ENCODE measurements around the gene CD2.
A peak's percentile ranks its signal among the peaks of the same experiment; 100 is the strongest.

The CD2 gene, protein sequence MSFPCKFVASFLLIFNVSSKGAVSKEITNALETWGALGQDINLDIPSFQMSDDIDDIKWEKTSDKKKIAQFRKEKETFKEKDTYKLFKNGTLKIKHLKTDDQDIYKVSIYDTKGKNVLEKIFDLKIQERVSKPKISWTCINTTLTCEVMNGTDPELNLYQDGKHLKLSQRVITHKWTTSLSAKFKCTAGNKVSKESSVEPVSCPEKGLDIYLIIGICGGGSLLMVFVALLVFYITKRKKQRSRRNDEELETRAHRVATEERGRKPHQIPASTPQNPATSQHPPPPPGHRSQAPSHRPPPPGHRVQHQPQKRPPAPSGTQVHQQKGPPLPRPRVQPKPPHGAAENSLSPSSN

GRCh38 chr1:116754198-116754977, at the start of gene CD2:
TSS of gene CD2 (plus strand) at chr1:116754430. CDS start at chr1:116754493, 63 bp downstream.
- H3K4me3 ChIP-seq (ENCODE audit: low read depth, low read length) = no peak within 1 kb of the TSS
- no peak for DNase-seq (ENCODE audit: low read depth)

DNA sequence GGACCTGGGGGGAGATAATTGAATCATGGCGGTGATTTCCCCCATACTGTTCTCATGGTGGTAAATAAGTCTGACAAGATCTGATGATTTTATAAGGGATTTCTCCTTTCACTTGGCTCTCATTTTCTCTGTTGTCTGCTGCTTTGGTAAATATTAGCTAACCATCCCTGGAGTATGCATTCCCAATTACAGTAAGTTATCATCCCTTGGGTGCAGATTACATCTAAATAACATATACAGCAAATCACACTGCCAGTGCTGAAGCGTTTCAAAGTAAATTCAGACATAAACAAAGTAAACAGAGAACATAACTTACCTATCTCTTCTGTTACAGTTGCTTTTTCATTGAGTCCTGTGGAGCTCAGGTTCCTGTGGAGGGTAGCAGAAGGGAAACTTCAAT, 48.1 kb upstream of the CD2 start:
- no peak overlapping the region for H3K4me3 ChIP-seq (ENCODE audit: low read depth, low read length)
- DNase-seq (ENCODE audit: low read depth) = no peak

DNA sequence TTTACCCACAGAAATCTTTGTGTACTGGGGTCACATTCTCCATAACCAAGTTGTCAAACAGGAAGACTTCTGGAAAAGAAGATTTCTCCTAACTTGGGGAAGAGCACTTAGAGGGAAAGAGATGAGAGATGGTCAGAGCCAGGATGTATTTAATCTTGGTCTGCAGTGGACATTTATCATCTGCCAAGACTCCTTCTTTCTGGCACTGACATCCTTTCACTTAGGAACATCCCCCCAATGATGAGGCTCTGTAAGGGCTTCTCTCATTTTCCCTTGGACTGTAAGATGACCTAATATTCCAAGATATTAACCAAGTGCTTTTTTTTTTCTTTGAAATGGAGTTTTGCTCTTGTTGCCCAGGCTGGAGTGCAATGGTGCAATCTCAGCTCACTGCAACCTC, 47.4 kb upstream of the CD2 start:
- no peak for DNase-seq (ENCODE audit: low read depth)
- no peak overlapping the region for H3K4me3 ChIP-seq (ENCODE audit: low read depth, low read length)

- DNase-seq (ENCODE audit: low read depth) = no peak
- H3K4me3 ChIP-seq (ENCODE audit: low read depth, low read length) = no peak overlapping the region
These were observed 45.9 kb upstream of the CD2 start for GRCh38 chr1:116708255-116708900.

GRCh38 chr1:116709666-116710167, 44.5 kb upstream of the CD2 start:
- no peak for DNase-seq (ENCODE audit: low read depth)
- H3K4me3 ChIP-seq (ENCODE audit: low read depth, low read length) = no peak overlapping the region

DNA sequence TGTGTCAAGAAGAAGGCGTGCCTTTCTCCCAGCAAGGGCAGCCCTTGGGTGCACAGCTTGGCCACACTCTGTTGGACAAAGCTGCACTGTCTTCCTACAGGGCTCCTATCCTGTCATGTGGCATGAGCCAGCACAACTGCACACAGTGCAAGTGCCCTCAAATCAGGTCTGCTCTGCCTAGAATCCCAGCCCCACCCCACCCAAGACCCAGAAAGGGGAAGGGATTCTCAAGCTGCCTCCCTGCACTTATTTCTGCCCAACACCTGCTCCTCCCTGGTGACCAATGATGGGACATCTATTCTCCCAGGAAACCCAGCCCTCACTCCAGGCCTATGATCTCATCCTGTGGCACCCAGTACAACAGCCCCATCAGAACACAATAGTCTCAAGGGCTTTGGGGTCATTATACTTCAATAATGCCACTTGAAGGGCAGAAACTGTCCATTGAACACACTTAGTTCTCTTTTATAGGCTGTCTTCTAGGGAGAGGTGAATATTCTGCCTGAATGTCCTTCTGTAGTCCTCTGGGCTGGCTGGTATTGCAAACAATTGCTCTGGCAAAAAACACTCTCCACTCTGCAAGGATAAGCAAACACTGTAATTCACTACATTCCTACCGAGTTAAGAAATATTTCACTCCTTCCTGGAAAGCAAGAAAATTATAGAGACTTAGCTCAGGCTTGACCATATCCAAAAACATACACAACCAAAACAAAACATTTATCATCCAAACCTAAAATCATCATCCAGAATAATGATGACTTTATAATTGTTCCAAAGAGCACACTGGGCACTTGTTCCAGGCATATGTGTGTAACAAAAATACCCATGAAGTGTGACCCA, 43.6 kb upstream of the CD2 start:
- DNase-seq (ENCODE audit: low read depth) = no peak
- H3K4me3 ChIP-seq (ENCODE audit: low read depth, low read length) = no peak overlapping the region

DNA sequence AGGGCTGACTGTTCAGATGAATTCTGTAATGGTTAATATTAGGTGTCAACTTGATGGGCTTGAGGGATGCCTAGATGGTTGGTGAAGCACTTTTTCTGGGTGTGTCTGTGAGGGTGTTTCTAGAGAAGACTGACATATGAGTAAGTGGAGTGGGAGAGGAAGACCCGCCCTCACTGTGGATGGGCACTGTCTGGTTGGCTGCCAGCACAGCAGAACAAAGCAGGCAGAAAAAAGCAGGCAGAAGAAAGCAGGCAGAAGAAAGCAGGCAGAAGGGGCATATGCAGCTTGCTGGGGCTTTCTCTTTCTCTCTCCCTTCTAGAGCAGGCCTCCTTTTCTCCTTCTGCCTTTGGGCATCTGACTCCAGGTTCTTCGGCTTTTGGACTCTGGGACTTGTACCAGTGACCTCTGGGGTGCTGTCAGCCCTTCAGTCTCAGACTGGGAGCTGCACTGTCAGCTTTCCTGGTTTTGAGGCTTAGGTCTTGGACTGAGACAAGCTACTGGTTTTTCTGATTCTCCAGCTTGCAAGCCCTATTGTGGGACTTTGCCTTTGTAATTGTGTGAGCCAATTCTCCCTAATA, 42.9 kb upstream of the CD2 start:
- no peak overlapping the region for H3K4me3 ChIP-seq (ENCODE audit: low read depth, low read length)
- DNase-seq (ENCODE audit: low read depth) = no peak

GRCh38 chr1:116712510-116712909, 41.7 kb upstream of the CD2 start:
- no peak for DNase-seq (ENCODE audit: low read depth)
- H3K4me3 ChIP-seq (ENCODE audit: low read depth, low read length) = no peak overlapping the region

- no peak overlapping the region for H3K4me3 ChIP-seq (ENCODE audit: low read depth, low read length)
- no peak for DNase-seq (ENCODE audit: low read depth)
These were observed 40.8 kb upstream of the CD2 start for GRCh38 chr1:116713474-116713873.

- H3K4me3 ChIP-seq (ENCODE audit: low read depth, low read length) = no peak overlapping the region
- no peak for DNase-seq (ENCODE audit: low read depth)
These were observed 37.8 kb upstream of the CD2 start for GRCh38 chr1:116716391-116716790.

DNA sequence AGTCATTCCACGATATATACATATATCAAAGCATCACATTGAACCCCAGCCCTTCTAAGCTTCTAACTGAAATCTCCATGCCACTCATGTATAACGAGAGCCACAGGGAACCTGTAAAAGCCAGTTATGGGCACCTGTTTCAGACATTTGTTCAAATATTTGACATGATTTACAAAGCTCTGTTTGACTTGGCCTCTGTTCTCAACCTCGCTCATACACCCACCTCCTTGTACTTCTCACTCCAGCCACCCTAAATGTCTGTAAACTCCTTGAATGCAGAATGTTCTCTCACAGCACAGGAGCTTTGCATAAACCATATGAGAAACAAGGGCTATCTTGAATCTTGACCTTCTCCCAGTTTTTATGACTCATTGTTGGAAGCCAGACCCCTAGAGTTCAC, 36.9 kb upstream of the CD2 start:
- no peak overlapping the region for H3K4me3 ChIP-seq (ENCODE audit: low read depth, low read length)

GRCh38 chr1:116720364-116721038, 33.7 kb upstream of the CD2 start:
- no peak overlapping the region for H3K4me3 ChIP-seq (ENCODE audit: low read depth, low read length)
- DNase-seq (ENCODE audit: low read depth) = no peak

More for the DNA sequence above, 36.9 kb upstream of the CD2 start:
- DNase-seq (ENCODE audit: low read depth) = no peak

- H3K4me3 ChIP-seq (ENCODE audit: low read depth, low read length) = no peak overlapping the region
- DNase-seq (ENCODE audit: low read depth) = no peak
These were observed 33.2 kb upstream of the CD2 start for GRCh38 chr1:116721039-116721405.

- no peak overlapping the region for H3K4me3 ChIP-seq (ENCODE audit: low read depth, low read length)
- no peak for DNase-seq (ENCODE audit: low read depth)
These were observed 32.7 kb upstream of the CD2 start for GRCh38 chr1:116721451-116722007.

- no peak for DNase-seq (ENCODE audit: low read depth)
- no peak overlapping the region for H3K4me3 ChIP-seq (ENCODE audit: low read depth, low read length)
These were observed 32.0 kb upstream of the CD2 start for GRCh38 chr1:116722016-116722838.

- peak; percentile 11 for DNase-seq (ENCODE audit: low read depth)
- H3K4me3 ChIP-seq (ENCODE audit: low read depth, low read length) = no peak overlapping the region
These were observed 29.4 kb upstream of the CD2 start for GRCh38 chr1:116724765-116725375.

GRCh38 chr1:116725798-116726197, 28.4 kb upstream of the CD2 start:
- H3K4me3 ChIP-seq (ENCODE audit: low read depth, low read length) = no peak overlapping the region
- DNase-seq (ENCODE audit: low read depth) = no peak

Data from skeletal muscle cell (primary cell).